ENCODE measurements around the gene KCNC3. TPM values are rescaled to one million over a fixed set of nuclear protein-coding genes. Genes with fewer than 3 reads are reported as not detected.

KCNC3 gene
- total RNA-seq, 2 experiments from 2014 or later: 7.4 to 23.4 TPM

GRCh38 chr19:50318438-50318837, 10.7 kb downstream of the KCNC3 start:
- H4K20me1 ChIP-seq (ENCODE audit: insufficient read depth, low read length): no peaks in the 10 kb centered on the region
- BruUV-seq (replicated peaks): no TSS peak
- ChIA-PET POLR2A (no interaction called here), CTCF (ENCODE audit: unreplicated experiment) (no interaction called here)
- no peak overlapping the region for H2AFZ ChIP-seq (ENCODE audit: low read length)
- DNase-seq (ENCODE audit: low spot score): no peak
- peaks cover 13% of the 10 kb centered on the region for H3K4me1 ChIP-seq (ENCODE audit: insufficient read depth, low read length, poor library complexity, severe bottlenecking)
- H3K9me2 ChIP-seq (ENCODE audit: insufficient read depth, low read length): no peaks in the 10 kb centered on the region
- H3K27ac ChIP-seq (ENCODE audit: low read depth, low read length, poor library complexity, severe bottlenecking): no peak overlapping the region
- TF ChIP-seq EZH2phosphoT487 (IDR thresholded peaks at IDR 0.05; ENCODE audit: borderline replicate concordance, low read depth, low read length) (no peak), CTCF (conservative IDR thresholded peaks at IDR 0.05; ENCODE audit: low read length) (no peak)
- H3K4me3 ChIP-seq (ENCODE audit: low read depth, low read length, poor library complexity, severe bottlenecking): no peak overlapping the region
- H3K36me3 ChIP-seq (ENCODE audit: insufficient read depth, low read length): peaks cover 37% of the 10 kb centered on the region
- intact Hi-C loops (cut with micrococcal nuclease; ENCODE audit: unreplicated experiment): no loop called here
- no peak overlapping the region for H3K4me2 ChIP-seq (ENCODE audit: low read length)
- H3K9me3 ChIP-seq (ENCODE audit: low read length): no peaks in the 10 kb centered on the region
- H3K79me2 ChIP-seq (ENCODE audit: insufficient read depth, low read depth, low read length): no peaks in the 10 kb centered on the region

GRCh38 chr19:50317115-50317514, 12.1 kb downstream of the KCNC3 start:
- no peaks in the 10 kb centered on the region for H3K79me2 ChIP-seq (ENCODE audit: insufficient read depth, low read depth, low read length)
- POLR2A ChIA-PET: no interaction called here
- no TSS peak for BruUV-seq (replicated peaks)
- no peak overlapping the region for H3K4me3 ChIP-seq (ENCODE audit: low read depth, low read length, poor library complexity, severe bottlenecking)
- peaks cover 13% of the 10 kb centered on the region for H3K4me1 ChIP-seq (ENCODE audit: insufficient read depth, low read length, poor library complexity, severe bottlenecking)
- H3K36me3 ChIP-seq (ENCODE audit: insufficient read depth, low read length): peaks cover 33% of the 10 kb centered on the region
- H4K20me1 ChIP-seq (ENCODE audit: insufficient read depth, low read length): no peaks in the 10 kb centered on the region
- H3K27ac ChIP-seq (ENCODE audit: low read depth, low read length, poor library complexity, severe bottlenecking): no peak overlapping the region
- TF ChIP-seq EZH2phosphoT487 (IDR thresholded peaks at IDR 0.05; ENCODE audit: borderline replicate concordance, low read depth, low read length) (no peak), CTCF (conservative IDR thresholded peaks at IDR 0.05; ENCODE audit: low read length) (no peak)
- no peaks in the 10 kb centered on the region for H3K9me2 ChIP-seq (ENCODE audit: insufficient read depth, low read length)
- CTCF ChIA-PET (ENCODE audit: unreplicated experiment): no interaction called here
- H3K4me2 ChIP-seq (ENCODE audit: low read length): no peak overlapping the region
- H3K9me3 ChIP-seq (ENCODE audit: low read length): no peaks in the 10 kb centered on the region
- no peak for DNase-seq (ENCODE audit: low spot score)
- H2AFZ ChIP-seq (ENCODE audit: low read length): no peak overlapping the region
- intact Hi-C loops (cut with micrococcal nuclease; ENCODE audit: unreplicated experiment): no loop called here

- Histone ChIP-seq H4K20me1 (ENCODE audit: insufficient read depth, low read length) (no peaks in the 10 kb centered on the region), H3K4me2 (ENCODE audit: low read length) (peak overlapping the region; percentile 24; the same call in 1 of the 2 replicates), H3K9me2 (ENCODE audit: insufficient read depth, low read length) (no peaks in the 10 kb centered on the region), H3K36me3 (ENCODE audit: insufficient read depth, low read length) (peaks cover 32% of the 10 kb centered on the region), H3K4me3 (ENCODE audit: low read depth, low read length, poor library complexity, severe bottlenecking) (no peak overlapping the region), H3K79me2 (ENCODE audit: insufficient read depth, low read depth, low read length) (no peaks in the 10 kb centered on the region), H3K9me3 (ENCODE audit: low read length) (no peaks in the 10 kb centered on the region), H3K4me1 (ENCODE audit: insufficient read depth, low read length, poor library complexity, severe bottlenecking) (peaks cover 13% of the 10 kb centered on the region), H2AFZ (ENCODE audit: low read length) (no peak overlapping the region), H3K27ac (ENCODE audit: low read depth, low read length, poor library complexity, severe bottlenecking) (no peak overlapping the region)
- POLR2A ChIA-PET: no interaction called here
- no peak for DNase-seq (ENCODE audit: low spot score)
- intact Hi-C loops (cut with micrococcal nuclease; ENCODE audit: unreplicated experiment): no loop called here
- CTCF ChIA-PET (ENCODE audit: unreplicated experiment): interaction anchor here (0.6 kb wide), 1 partner anchor 342 kb away, joined by 7 read pairs; no protein-coding TSS in a partner anchor
- no TSS peak for BruUV-seq (replicated peaks)
- TF ChIP-seq EZH2phosphoT487 (IDR thresholded peaks at IDR 0.05; ENCODE audit: borderline replicate concordance, low read depth, low read length): no peak
Measured at GRCh38 chr19:50315773-50316448, 13.3 kb downstream of the KCNC3 start.
